HT-29 (cell line): ENCODE data around the gene MPIG6B. TPM values are rescaled to one million over a fixed set of nuclear protein-coding genes. Genes with fewer than 3 reads are reported as not detected.

Source experiments
- DNase-seq: peaks from one replicate; pipeline ENCODE4 v3.0.0-alpha.2; 2015; ENCODE audit warnings: low spot score
- total RNA-seq: library from RNA; depleted of rRNA; stranded (reverse); fragments of >200 nt; shearing (Covaris generic); gene quantifications from 2 replicates; pipeline ENCODE4 v1.2.3, GENCODE V29; 2014

Gene MPIG6B
- total RNA-seq, 1 experiment from 2014 or later = 0.18 TPM

DNA sequence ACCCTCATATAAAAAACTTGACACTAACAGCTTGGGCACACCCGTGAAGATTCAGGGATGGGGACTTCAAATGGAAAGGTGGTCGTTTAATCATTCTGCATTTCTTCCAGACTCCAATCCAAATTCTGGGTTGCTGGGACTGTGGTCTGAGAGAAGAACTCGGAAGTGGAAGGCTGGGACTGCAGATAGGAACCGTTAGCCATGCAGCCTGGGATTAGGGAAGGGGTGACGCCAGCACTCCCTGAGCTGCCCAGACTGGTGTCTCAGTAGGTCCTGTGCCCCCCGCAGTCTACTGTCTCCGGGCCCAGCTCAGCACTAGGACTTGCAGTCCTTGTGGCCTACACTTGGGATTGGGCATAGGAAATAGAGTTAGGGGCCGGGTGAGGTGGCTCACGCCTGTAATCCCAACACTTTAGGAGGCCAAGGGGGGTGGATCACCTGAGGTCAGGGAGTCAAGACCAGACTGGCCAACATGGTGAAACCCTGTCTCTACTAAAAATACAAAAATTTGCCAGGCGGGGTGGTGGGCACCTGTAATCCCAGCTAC lies 13.7 kb downstream of the MPIG6B start:
- DNase-seq = no peak

DNA sequence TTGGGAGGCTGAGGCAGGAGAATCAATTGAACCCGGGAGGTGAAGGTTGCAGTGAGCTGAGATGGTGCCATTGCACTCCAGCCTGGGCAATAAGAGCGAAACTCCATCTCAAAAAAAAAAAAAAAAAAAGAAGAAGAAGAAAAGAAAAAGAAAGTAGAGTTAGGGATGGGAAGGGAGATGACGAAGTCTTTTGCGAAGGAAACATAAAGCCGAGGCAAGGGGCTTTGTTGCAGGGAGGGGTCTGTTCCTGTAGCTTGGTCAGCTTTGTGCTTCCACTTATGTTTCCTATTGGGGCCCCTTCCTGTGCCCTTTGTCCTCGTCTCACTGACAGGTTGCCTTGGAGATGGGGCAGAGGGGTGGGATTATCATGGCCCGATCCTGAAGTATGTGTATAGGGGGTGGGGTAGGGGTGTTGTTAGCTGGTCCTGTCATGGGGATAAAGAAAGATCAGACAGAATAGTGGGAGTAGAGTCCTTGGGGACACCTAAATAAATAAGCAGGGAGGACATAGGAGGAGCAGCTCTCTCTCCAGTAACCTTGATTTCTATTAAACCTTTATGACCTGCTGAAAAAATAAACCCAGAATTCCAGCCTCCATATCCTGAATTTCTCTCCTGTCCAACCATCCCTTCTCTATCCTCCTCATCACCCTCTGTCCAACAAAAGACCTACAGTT lies 14.3 kb downstream of the MPIG6B start:
- DNase-seq = peak; percentile 82

DNA sequence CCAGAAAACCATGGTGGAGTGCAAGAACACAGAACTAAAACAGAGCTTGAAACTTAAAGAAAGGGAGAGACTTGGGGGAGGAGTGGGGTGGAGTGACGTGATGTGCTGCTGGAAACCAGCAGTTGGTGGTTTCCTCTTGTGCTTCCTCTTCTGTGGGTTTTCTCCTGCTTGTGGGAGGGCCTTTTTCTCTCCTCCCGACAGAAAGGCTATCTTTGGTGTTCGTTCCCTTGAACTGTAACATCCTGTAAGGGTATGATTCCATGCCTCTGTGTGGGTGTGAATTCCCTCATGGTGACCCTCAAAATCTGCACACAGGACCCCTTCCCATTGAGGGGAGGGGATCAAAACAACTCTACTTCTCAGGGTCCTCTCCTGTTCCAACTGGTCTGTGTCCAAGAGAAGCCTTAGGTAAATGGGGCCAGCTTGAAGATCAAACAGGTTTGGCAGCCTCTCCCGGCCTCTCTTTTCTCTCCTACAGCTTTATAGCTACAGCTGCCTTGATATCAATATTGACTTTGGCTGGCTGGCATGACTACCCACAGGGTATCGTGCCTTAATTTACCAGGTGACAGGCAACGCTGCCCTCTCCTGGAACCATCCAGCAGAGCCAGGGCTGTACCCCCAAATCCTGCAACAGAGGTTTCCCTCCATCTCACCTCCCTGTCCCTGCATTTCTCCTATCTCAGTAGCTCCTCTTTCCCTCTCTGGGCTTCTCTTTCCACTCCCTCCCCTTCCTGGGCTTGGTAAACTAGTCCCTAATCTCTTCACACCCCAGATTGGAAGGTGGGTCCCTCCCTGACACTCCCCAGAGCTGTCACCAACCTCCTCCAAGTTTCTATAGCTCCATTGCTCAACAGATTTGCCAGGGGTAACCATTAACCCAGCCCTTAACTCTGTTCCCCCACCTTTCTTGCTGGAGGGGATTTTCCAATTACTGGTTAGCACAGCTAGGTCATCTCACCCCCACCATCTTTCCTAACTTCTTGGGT lies 15.1 kb downstream of the MPIG6B start:
- peak; percentile 96 for DNase-seq

DNA sequence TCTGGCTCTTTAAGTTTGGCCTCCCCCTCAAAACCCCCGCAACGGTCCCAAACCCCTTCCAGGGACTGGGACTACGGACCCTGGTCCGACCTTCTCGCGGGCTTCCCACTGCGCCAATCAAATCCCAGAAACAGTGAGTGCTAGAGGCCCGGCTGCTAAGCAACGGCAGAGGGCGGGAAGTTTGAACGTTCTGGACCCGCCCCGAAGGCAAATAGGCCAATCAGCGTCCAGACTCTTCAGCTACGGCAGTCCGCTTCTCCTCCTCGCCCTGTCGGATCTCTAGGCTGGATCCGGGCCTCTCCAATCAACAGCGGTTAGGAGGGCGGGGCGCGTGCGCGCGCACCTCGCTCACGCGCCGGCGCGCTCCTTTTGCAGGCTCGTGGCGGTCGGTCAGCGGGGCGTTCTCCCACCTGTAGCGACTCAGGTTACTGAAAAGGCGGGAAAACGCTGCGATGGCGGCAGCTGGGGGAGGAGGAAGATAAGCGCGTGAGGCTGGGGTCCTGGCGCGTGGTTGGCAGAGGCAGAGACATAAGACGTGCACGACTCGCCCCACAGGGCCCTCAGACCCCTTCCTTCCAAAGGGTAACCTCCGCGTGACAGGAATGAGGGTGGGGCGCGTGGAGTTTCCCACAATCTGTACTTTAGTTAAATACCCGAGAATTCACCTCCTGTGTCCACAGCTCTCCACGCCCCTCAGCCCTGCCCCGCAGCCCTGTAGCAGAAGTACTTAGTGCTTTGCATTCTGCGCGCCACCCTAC lies 16.6 kb downstream of the MPIG6B start, which contains the start of gene MSH5:
MSH5 (plus strand) TSS at position 367 of the 758 bp plus-strand sequence. CDS start 462 bp downstream, outside the sequence.
- DNase-seq = peak; percentile 99

DNA sequence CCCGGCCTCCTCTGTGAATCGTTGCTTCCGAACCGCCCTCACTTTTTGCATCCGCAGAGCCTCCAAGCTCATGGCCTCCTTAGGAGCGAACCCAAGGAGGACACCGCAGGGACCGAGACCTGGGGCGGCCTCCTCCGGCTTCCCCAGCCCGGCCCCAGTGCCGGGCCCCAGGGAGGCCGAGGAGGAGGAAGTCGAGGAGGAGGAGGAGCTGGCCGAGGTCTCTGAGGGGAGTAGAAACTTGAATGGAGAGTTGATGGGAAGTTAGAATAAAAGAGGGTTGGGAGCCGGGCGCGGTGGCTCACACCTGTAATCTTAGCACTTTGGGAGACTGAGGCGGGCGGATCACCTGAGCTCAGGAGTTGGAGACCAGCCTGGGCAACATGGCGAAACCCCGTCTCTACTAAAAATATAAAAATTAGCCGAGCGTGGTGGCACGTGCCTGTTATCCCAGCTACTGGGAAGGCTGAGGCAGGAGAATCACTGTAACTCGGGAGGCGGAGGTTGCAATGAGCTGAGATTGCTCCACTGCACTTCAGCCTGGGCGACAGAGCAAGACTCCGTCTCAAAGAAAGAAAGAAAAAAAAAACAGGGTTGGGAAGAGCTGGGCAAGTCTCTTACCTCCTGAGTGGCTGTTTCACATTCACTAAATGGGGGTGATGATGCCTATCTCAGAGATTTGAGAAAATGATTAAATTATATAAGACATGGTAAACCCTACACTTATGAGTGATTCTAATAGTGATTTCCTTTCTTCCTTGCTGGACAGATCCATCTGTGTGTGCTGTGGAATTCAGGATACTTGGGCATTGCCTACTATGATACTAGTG lies 17.4 kb downstream of the MPIG6B start:
- peak; percentile 32 for DNase-seq

DNA sequence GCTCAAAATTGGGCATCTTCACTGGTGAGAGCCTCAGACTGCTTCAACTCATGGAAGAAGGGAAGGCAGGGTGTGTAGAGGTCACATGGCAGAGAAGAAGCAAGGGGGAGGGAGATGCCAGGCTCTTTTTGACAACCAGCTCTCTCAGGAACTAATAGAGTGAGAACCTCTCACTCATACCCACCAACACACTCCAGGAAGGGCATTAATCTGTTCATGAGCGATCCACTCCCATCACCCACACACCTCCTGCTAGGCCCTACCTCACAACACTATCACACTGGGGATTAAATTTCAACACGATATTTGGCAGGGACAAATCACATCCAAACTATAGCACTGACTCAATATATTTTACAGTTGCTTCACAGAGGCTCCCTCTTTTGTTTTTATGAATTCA lies 18.6 kb downstream of the MPIG6B start:
- no peak for DNase-seq

DNA sequence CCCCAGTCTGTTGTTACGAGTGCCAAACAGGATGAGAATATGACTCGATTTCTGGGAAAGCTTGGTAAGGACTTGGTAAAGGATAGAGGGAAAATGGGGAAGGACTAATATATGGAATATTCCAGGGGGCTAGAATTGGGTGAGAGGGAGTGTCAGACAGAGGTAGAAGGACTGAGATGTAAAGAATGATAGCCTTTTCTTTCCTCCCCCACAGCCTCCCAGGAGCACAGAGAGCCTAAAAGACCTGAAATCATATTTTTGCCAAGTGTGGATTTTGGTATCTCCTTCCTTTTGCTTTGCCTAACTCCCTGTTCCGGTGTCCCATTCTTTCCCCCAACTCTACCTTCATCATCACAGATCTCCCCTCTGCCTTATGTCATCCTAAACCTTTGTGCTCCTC lies 19.7 kb downstream of the MPIG6B start:
- no peak for DNase-seq

DNA sequence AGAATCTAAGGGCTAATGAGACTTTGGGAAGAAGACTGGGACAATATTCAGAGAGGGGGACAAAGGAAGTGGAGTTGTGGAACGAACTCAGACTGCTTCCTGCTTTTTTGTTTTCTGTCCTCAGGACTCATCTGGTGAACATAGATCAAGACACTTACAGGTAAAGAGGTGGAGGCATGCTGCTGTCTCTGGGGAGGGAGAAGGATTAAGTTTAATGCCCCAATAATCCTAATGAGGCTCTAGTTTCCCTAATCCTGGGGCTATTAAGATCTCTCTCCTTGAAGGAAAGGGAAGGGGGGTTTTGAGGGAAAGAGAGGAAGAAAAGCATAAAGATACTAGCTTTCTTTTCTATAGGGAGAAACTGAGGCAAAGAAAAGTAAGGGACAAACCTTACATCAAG lies 21.2 kb downstream of the MPIG6B start:
- no peak for DNase-seq

DNA sequence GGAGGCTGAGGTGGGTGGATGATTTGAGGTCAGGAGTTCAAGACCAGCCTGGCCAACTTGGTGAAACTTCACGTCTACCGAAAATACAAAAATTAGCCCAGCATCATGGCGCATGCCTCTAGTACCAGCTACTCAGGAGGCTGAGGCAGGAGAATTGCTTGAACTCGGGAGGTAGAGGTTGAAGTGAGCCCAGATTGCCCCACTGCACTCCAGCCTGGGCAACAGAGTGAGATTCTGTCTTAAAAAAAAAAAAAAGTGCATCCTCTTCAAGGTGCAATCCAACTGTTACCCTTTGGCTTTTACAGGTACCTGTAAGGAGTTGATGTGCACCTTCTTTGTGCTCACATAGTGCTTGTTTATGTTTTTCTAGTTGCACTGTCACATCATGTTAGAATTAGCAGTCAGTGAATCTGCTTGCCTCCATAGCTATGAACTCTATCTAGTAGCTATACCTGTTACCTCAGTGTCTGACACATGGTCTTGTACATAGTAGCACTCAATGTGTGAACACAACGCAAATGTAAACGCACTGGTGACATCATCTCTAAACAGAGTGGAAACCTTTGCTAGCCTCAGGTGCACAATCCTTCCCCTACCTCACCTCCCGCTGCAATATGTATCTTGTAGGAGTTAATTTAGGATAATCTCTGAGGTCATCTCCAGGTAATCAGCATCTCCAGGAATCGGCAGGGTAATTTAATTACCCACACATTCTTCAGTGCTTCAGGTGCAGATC lies 26.3 kb downstream of the MPIG6B start:
- DNase-seq = no peak

DNA sequence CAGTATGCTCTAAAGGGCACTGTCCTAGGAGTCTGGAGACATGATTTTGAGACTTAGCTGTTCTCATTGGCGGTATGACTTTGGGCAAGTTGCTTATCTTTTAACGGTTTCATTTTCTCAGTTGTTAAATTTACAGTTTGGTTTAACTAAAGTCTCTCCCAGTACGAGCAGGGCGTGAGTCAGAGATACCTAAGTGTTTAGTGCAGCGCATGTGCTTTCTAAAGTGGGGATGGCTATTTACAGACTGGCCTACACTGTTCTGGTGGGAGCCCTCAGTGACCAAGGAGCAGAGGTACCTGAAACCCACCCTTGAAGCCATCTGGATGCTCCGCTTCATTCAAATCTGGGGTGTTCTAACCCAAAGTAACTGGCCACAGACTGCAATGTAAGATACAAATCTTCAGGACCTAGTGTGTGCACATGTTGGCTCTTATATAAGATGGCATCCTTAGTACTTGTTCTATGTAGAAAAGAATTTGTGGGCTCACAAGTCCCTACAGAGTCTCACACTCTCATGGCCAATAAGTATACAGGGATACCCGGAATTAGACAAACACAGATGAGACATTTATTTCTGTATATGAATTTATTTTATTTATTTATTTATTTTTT lies 27.3 kb downstream of the MPIG6B start:
- DNase-seq = no peak

DNA sequence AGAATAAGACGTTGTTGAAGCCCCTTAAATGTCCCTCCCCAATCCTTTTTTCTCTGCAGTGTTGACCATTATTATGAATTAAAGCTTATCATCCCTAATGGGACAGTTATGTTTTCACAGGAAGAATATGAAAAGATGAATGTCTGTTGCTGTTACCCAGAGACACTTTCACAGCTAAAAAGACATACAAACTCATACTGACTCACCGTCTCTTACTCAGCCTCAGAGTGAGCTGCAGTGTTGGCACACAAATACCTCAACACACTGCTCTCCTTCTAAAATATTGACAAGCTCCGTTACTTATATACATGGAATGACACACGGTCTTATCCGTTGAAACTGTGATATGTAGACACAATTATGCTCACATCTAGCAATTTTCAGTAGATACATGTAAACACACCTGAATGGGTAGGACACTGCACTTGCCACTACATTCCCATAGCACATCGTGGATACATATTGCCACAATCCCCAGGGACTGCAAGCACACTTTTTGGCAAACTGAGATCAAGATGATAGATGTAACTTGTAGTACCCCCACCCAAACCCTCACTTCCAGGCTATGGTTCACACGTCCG lies 29.7 kb downstream of the MPIG6B start:
- no peak for DNase-seq

DNA sequence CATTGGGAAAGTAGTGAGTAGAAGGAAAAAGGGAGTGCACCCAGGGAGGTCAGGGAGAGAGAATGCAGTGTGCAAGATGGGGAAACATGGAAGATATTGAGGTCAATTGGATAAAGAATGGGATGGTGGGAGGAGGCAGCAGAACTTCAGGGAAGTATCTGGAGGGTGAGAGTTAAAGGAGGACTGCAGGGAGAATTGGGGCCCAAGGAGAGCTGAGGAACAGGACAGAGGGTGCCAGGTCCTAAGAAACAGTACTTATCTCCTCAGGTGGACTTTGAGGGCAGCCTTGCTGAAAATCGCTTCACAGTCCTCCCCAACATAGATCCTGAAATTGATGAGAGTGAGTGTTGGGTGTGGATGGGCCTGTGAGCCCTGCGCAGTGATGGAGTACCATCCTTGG lies 35.1 kb downstream of the MPIG6B start:
- no peak for DNase-seq

DNA sequence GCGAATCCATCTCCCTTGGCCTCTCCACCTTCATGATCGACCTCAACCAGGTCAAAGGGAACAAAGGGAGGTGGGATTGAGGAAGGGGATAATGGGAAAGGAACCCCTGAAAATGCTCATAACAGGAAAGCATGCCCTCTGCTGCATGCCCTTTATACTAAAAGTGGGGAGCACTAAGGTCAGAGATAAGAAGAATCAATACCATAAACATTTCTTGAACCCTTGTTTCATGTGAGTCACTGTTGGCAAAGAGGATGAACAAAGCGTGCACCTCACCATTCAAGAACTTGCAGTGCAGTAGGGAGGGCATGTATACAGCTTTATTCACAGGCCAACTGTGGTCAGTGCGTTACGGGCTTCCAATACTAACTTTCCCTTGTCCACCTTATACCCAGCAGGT lies 37.6 kb downstream of the MPIG6B start:
- no peak for DNase-seq

DNA sequence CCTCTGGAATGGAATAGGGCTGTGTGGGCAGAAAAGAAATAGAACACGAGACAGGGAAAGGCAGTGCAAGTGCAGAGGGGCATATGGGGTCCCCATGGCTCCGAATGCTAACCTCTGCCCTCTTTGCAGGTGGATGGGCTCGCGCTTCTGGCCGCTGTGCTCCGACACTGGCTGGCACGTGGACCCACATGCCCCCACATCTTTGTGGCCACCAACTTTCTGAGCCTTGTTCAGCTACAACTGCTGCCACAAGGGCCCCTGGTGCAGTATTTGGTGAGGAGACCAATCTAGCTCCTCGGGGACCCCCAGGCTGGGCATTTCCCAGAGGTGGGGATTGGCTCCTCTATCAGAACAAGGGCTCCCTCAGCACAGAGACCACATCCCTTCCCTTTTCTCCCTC lies 38.2 kb downstream of the MPIG6B start:
- no peak for DNase-seq

DNA sequence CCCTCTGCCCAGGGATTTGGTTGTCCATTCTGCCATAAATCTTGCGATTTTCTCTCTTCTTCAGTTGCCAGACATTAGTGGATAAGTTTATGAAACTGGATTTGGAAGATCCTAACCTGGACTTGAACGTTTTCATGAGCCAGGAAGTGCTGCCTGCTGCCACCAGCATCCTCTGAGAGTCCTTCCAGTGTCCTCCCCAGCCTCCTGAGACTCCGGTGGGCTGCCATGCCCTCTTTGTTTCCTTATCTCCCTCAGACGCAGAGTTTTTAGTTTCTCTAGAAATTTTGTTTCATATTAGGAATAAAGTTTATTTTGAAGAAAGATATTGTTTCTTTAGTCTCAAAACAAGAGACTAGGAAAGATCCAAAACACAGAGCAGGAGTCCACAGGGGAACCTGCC lies 39.2 kb downstream of the MPIG6B start, which contains the start of gene SAPCD1:
SAPCD1 (plus strand) TSS at position 301 of the 400 bp plus-strand sequence. CDS start 399 bp downstream, outside the sequence.
- no peak for DNase-seq

DNA sequence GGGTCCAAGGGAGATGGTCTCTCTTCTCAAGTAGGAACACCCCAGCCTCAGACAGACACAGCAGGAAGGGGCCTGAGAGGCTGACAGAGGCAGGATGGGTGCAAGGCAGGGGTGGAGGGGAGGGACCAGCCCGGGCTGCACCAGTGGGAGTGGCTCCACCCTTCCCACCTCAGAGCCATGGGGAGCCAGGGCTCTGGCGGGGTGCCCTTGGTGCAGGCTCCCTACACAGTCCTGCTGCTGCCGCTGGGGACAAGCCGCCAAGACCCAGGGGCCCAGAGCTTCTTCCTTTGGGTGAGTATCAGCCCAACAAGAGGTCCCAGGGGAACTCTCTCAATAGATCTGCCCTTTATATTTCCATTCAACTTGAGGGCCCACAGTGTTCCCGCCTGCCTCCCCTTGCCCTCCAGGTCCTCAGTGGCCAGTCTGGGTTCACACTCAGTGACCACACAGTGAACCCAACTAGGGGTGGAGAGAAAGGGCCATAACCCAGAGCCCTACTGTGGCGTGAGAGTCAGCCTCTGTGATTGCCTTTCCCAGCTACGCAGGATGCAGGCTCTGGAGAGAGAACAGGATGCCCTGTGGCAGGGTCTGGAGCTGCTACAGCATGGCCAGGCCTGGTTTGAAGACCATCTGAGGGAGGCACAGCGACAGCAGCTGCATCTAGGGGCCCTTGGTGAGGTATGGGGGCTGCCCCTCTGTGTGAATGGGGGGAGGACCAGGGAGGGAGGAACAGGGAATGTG lies 39.9 kb downstream of the MPIG6B start:
- DNase-seq = no peak

DNA sequence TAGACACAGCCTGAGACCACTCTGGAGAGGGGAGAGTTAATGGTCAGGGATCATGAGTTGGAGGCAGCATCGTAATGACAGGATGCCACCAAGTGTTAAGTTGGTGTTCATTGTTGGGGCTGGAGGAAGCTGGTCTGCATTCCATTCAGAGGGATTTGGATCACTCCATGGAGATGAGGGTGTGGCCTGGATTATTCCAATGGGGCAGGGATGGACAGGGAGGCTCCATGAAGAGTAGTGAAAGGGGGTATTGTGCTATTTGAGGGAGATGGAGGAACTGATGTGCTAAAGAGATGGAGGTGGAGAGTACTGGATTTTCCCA lies 40.4 kb downstream of the MPIG6B start:
- peak; percentile 38 for DNase-seq

DNA sequence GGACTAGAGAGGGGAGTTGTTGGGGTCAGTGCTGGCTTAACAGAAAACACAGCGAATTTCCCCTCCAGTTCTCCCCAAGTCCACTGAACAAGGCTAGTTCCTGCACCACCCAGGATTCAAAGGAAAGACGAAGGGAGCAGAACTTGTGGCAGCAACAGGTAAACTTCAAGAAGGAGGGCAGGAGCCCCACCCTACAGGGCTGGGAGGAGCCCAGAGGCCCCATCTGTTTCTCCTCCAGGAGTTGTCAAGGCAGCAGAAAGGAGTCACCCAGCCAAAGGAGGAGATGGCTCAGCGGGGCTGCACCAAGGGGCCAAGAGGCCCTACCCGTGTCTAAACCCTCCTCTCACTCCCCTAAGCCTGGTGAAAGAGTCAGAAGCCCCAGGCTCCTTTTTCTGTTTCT lies 41.0 kb downstream of the MPIG6B start:
- DNase-seq = no peak

DNA sequence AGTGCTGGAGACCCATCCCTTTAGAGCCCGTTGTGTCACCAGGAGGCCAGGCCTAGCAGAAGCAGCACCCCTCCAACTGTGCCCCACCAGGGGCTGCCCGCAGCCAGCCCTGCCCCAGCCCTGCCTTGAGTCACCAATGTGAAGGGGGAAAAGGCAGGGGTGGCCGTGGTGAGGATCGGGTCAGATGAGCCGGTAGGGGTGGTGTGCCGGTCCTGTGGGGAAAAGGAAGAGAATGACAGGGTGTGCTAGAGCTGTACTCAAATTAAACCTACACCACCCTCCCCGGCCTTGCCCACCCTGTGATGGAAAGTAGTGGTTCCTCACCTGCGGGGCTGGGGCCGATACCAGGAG lies 42.4 kb downstream of the MPIG6B start:
- no peak for DNase-seq
